H1 (cell line): ENCODE data around the gene NKAIN2. TPM values are rescaled to one million over a fixed set of nuclear protein-coding genes. Genes with fewer than 3 reads are reported as not detected.
"Not testable (repeated sequence)": the region's sequence is repeated elsewhere in the genome, so short reads cannot be mapped to it uniquely, and the experiment has no call there.

Source experiments
- CTCF ChIA-PET: fragments of 300-600 bp; sonication (Branson Sonifier 250); formaldehyde crosslinking; loops from one replicate; lab custom pipeline; 2021; ENCODE audit not compliant: partially characterized antibody; lab: Charles Lee
- POLR2A ChIA-PET: fragments of 300-600 bp; sonication (Branson Sonifier 250); formaldehyde crosslinking; loops from one replicate; lab custom pipeline; 2021; ENCODE audit warnings: inconsistent platforms; ENCODE audit not compliant: partially characterized antibody; lab: Charles Lee
- DNase-seq, 2 experiments: peaks; one replicate each; pipeline versions ENCODE4 v3.0.0 to v3.0.0-alpha.2; 2010 to 2022; ENCODE audit warnings: low spot score in 2 of 2, low read depth in 1 of 2, mixed read lengths in 1 of 2
- FAIRE-seq: peaks from 2 replicates; lab custom pipeline; 2011; peaks lifted over from hg19 to GRCh38; lab: Jason Lieb, UNC
- H2AFZ ChIP-seq: 2 replicates; pipeline ENCODE4 v1.8.1; 2012; ENCODE audit warnings: low read length, inconsistent platforms
- H2AK5ac ChIP-seq: 2 replicates; pipeline ENCODE4 v1.6.1; 2013; ENCODE audit warnings: low read depth, low read length
- H2BK120ac ChIP-seq: replicated peaks from 2 replicates; pipeline ENCODE3; 2013; ENCODE audit warnings: low read depth, low read length, inconsistent platforms
- H2BK12ac ChIP-seq: 2 replicates; pipeline ENCODE4 v1.6.1; 2013; ENCODE audit warnings: low read depth, low read length
- H2BK15ac ChIP-seq: 2 replicates; pipeline ENCODE4 v1.6.1; 2013; ENCODE audit warnings: low read length
- H2BK20ac ChIP-seq: 2 replicates; pipeline ENCODE4 v1.6.1; 2013; ENCODE audit warnings: low read length
- H2BK5ac ChIP-seq: 2 replicates; pipeline ENCODE4 v1.6.1; 2013; ENCODE audit warnings: low read depth, low read length
- H3K14ac ChIP-seq: 2 replicates; pipeline ENCODE4 v1.6.1; 2013; ENCODE audit warnings: inconsistent platforms; ENCODE audit not compliant: insufficient read length
- H3K18ac ChIP-seq: 2 replicates; pipeline ENCODE4 v1.6.1; 2013; ENCODE audit warnings: low read length; ENCODE audit errors: extremely low read depth
- H3K23ac ChIP-seq: 2 replicates; pipeline ENCODE4 v1.6.1; 2013; ENCODE audit warnings: inconsistent platforms; ENCODE audit not compliant: insufficient read length
- H3K23me2 ChIP-seq: 2 replicates; pipeline ENCODE4 v1.6.1; 2013; ENCODE audit warnings: low read depth, low read length
- H3K27ac ChIP-seq: 2 replicates; pipeline ENCODE4 v1.6.1; 2011; ENCODE audit warnings: low read depth, low read length, inconsistent platforms
- H3K27me3 ChIP-seq, 4 experiments: replicated peaks in 1 of 4; 1 replicate in 1 of 4; 2 replicates in 3 of 4; pipeline versions ENCODE4 v1.6.1 to v1.8.1; 2011 to 2013; ENCODE audit warnings: low read length in 3 of 4, mild to moderate bottlenecking in 3 of 4, inconsistent platforms in 2 of 4, mixed read lengths in 2 of 4, moderate library complexity in 1 of 4; ENCODE audit not compliant: control insufficient read depth in 3 of 4, insufficient read depth in 3 of 4; ENCODE audit errors: extremely low read depth in 1 of 4
- H3K36me3 ChIP-seq, 4 experiments: 2 replicates each; pipeline versions ENCODE4 v1.6.1 to v1.8.1; 2011 to 2013; ENCODE audit warnings: mild to moderate bottlenecking in 4 of 4, low read length in 3 of 4, moderate library complexity in 2 of 4, control low read depth in 1 of 4, inconsistent platforms in 1 of 4; ENCODE audit not compliant: insufficient read depth in 4 of 4, control insufficient read depth in 2 of 4
- H3K4ac ChIP-seq: replicated peaks from 2 replicates; pipeline ENCODE3; 2013; ENCODE audit warnings: low read length, low read depth, mixed read lengths, inconsistent platforms; ENCODE audit not compliant: insufficient read length
- H3K4me1 ChIP-seq, 4 experiments: replicated peaks in 1 of 4; 1 replicate in 1 of 4; 2 replicates in 3 of 4; pipeline versions ENCODE4 v1.6.1 to v1.8.1; 2011 to 2013; ENCODE audit warnings: low read length in 3 of 4, inconsistent platforms in 2 of 4, mixed read lengths in 1 of 4; ENCODE audit not compliant: insufficient read depth in 4 of 4, control insufficient read depth in 3 of 4
- H3K4me2 ChIP-seq, 2 experiments: 2 replicates each; pipeline versions ENCODE4 v1.6.1 to v1.8.1; 2011 to 2013; ENCODE audit warnings: low read depth in 2 of 2, low read length in 2 of 2, control low read depth in 1 of 2, inconsistent platforms in 1 of 2, mild to moderate bottlenecking in 1 of 2; ENCODE audit not compliant: insufficient read depth in 1 of 2
- H3K4me3 ChIP-seq, 4 experiments: fragments of 200-600, 300-600 bp in 1 of 4; sonication (generic), shearing (Covaris generic), sonication (Bioruptor Twin) in 1 of 4; 2 replicates each; pipeline versions ENCODE4 v1.5.1 to v1.8.1; 2011 to 2016; ENCODE audit warnings: low read length in 4 of 4, low read depth in 3 of 4, control low read depth in 2 of 4, inconsistent platforms in 2 of 4, mild to moderate bottlenecking in 2 of 4, mixed read lengths in 1 of 4, moderate library complexity in 1 of 4; ENCODE audit not compliant: insufficient read depth in 2 of 4; ENCODE audit errors: extremely low read depth in 1 of 4
- H3K56ac ChIP-seq: replicated peaks from 2 replicates; pipeline ENCODE3; 2013; ENCODE audit warnings: low read depth, mild to moderate bottlenecking, mixed read lengths, low read length, inconsistent platforms; ENCODE audit not compliant: insufficient read length
- H3K79me1 ChIP-seq: 2 replicates; pipeline ENCODE4 v1.6.1; 2013; ENCODE audit warnings: low read depth, low read length, control low read depth
- H3K79me2 ChIP-seq, 2 experiments: 2 replicates each; pipeline versions ENCODE4 v1.6.1 to v1.8.1; 2012 to 2013; ENCODE audit warnings: low read length in 2 of 2, mild to moderate bottlenecking in 2 of 2, inconsistent platforms in 1 of 2; ENCODE audit not compliant: insufficient read depth in 2 of 2, control insufficient read depth in 1 of 2
- H3K9ac ChIP-seq, 4 experiments: replicated peaks in 1 of 4; 1 replicate in 1 of 4; 2 replicates in 3 of 4; pipeline versions ENCODE4 v1.6.1 to v1.8.1; 2011 to 2013; ENCODE audit warnings: low read depth in 3 of 4, low read length in 3 of 4, control low read depth in 2 of 4, mild to moderate bottlenecking in 2 of 4, moderate library complexity in 2 of 4, inconsistent platforms in 1 of 4; ENCODE audit errors: extremely low read depth in 1 of 4
- H3K9me3 ChIP-seq, 2 experiments: 2 replicates each; pipeline versions ENCODE4 v1.6.1 to v1.8.1; 2012 to 2013; ENCODE audit warnings: mild to moderate bottlenecking in 2 of 2, moderate library complexity in 2 of 2, control low read depth in 1 of 2, inconsistent platforms in 1 of 2, low read depth in 1 of 2, low read length in 1 of 2, mixed read lengths in 1 of 2; ENCODE audit not compliant: insufficient read depth in 2 of 2
- H4K20me1 ChIP-seq, 2 experiments: replicated peaks in 1 of 2; 2 replicates each; pipeline versions ENCODE3 to v1.8.1; 2011 to 2013; ENCODE audit warnings: inconsistent platforms in 2 of 2, low read length in 2 of 2, mild to moderate bottlenecking in 1 of 2; ENCODE audit not compliant: insufficient read depth in 2 of 2, control insufficient read depth in 1 of 2
- H4K5ac ChIP-seq: 2 replicates; pipeline ENCODE4 v1.6.1; 2013; ENCODE audit warnings: low read length, low read depth, mixed read lengths, inconsistent platforms; ENCODE audit not compliant: insufficient read length
- H4K8ac ChIP-seq: 2 replicates; pipeline ENCODE4 v1.8.0; 2013; ENCODE audit warnings: mild to moderate bottlenecking, moderate library complexity, low read length, inconsistent platforms; ENCODE audit not compliant: insufficient read depth; ENCODE audit errors: extremely low read depth
- H4K91ac ChIP-seq: replicated peaks from 2 replicates; pipeline ENCODE3; 2013; ENCODE audit warnings: low read length, mixed read lengths, inconsistent platforms; ENCODE audit not compliant: insufficient read length
- WGBS, 2 experiments: shearing (Covaris generic) in 1 of 2; methylation state at CpG; one replicate each; pipeline versions ENCODE4 v1.1.6 to v1.1.7; 2013 to 2015; ENCODE audit warnings: low lambda C conversion rate in 2 of 2, mixed read lengths in 2 of 2, inconsistent platforms in 1 of 2, low coverage in 1 of 2, missing lambda C conversion rate in 1 of 2; ENCODE audit not compliant: insufficient replicate concordance in 2 of 2, insufficient coverage in 1 of 2, insufficient read length in 1 of 2; ENCODE audit errors: extremely low coverage in 1 of 2, missing lambda C conversion rate in 1 of 2; 5-methylcytosine and 5-hydroxymethylcytosine counted together
- polyA plus RNA-seq, 7 experiments: library from polyadenylated mRNA; depleted of rRNA in 3 of 7; stranded (reverse) in 5 of 7; unstranded in 2 of 7; fragments of >200 nt in 5 of 7; fragments of 200-250 nt in 2 of 7; gene quantifications; 1 replicate in 5 of 7; 2 replicates in 1 of 7; 4 replicates in 1 of 7; pipeline versions ENCODE4 v1.2.1 to v1.2.3, GENCODE V29; 2011 to 2013; ENCODE audit warnings: missing spikeins in 2 of 7, mixed read lengths in 2 of 7
- total RNA-seq: library from RNA; stranded (reverse); fragmentation: NEBNext Ultra II Directional; extraction: Animal tissue kit (Norgen Biotek cat#: 25700); gene quantifications from 2 replicates; pipeline ENCODE4 v1.2.1, GENCODE V29; 2021

Gene NKAIN2
- total and polyA plus RNA-seq, 2 of the 8 experiments (the other 6 are each of a cell fraction or from before 2014, with no cell fraction given) = 0.20 to 0.34 TPM

- H2BK12ac ChIP-seq, H3K9ac ChIP-seq, H3K56ac ChIP-seq, H3K14ac ChIP-seq, H3K27me3 ChIP-seq, H3K79me1 ChIP-seq, H2AK5ac ChIP-seq, H3K18ac ChIP-seq, H3K4me3 ChIP-seq, DNase-seq, H2BK20ac ChIP-seq, CTCF ChIA-PET, H3K9me3 ChIP-seq, H2AFZ ChIP-seq, H4K91ac ChIP-seq, POLR2A ChIA-PET, H3K23ac ChIP-seq, H2BK120ac ChIP-seq, H2BK5ac ChIP-seq, H3K79me2 ChIP-seq, H4K20me1 ChIP-seq, H2BK15ac ChIP-seq, H4K8ac ChIP-seq, H3K4ac ChIP-seq, FAIRE-seq, H3K4me1 ChIP-seq, H3K27ac ChIP-seq, H3K4me2 ChIP-seq, H3K23me2 ChIP-seq, H4K5ac ChIP-seq, H3K36me3 ChIP-seq: not testable (repeated sequence)
- WGBS, 2 experiments = 69% methylated on average over 4 of the region's 4 CpGs; no CpG with 5 or more reads in 1 of the 2 experiments
Observed at GRCh38 chr6:124410425-124410824, 606.8 kb downstream of the NKAIN2 start.

DNA sequence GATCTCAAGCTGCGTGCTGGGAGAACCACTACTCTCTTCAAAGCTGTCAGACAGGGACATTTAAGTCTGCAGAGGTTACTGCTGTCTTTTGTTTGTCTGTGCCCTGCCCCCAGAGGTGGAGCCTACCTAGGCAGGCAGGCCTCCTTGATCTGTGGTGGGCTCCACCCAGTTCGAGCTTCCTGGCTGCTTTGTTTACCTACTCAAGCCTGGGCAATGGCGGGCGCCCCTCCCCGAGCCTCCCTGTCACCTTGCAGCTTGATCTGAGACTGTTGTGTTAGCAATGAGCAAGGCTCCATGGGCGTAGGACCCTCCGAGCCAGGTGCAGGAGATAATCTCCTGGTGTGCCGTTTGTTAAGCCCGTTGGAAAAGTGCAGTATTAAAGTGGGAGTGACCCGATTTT is 609.0 kb downstream of the NKAIN2 start:
- WGBS, 2 experiments = 66% methylated on average over 5 of the region's 10 CpGs; no CpG with 5 or more reads in 1 of the 2 experiments
- H2AFZ ChIP-seq, H3K4ac ChIP-seq, H2BK20ac ChIP-seq, H3K4me1 ChIP-seq, H2BK5ac ChIP-seq, H4K91ac ChIP-seq, H3K4me3 ChIP-seq, POLR2A ChIA-PET, H3K27ac ChIP-seq, H4K20me1 ChIP-seq, H3K79me2 ChIP-seq, DNase-seq, H3K18ac ChIP-seq, H3K79me1 ChIP-seq, H3K27me3 ChIP-seq, H3K36me3 ChIP-seq, H3K9me3 ChIP-seq, H2AK5ac ChIP-seq, H4K5ac ChIP-seq, H2BK15ac ChIP-seq, H3K23ac ChIP-seq, H2BK120ac ChIP-seq, H3K23me2 ChIP-seq, H3K14ac ChIP-seq, H2BK12ac ChIP-seq, H3K56ac ChIP-seq, H3K9ac ChIP-seq, H4K8ac ChIP-seq, FAIRE-seq, H3K4me2 ChIP-seq: not testable (repeated sequence)
- CTCF ChIA-PET = interaction anchor here (0.6 kb wide), 1 partner anchor 1516 kb away, joined by 3 read pairs; no protein-coding TSS in a partner anchor
